HG02970 (cell line): ENCODE measurements around the gene EIF5.

Source experiments
- ATAC-seq: cut with Tn5 transposase; IDR thresholded peaks from one replicate; pipeline ENCODE4 v1.9.1; 2021; ENCODE audit warnings: mild to moderate bottlenecking, moderate library complexity, moderate number of reproducible peaks; ENCODE audit not compliant: unreplicated experiment, low FRiP score

The EIF5 gene

DNA sequence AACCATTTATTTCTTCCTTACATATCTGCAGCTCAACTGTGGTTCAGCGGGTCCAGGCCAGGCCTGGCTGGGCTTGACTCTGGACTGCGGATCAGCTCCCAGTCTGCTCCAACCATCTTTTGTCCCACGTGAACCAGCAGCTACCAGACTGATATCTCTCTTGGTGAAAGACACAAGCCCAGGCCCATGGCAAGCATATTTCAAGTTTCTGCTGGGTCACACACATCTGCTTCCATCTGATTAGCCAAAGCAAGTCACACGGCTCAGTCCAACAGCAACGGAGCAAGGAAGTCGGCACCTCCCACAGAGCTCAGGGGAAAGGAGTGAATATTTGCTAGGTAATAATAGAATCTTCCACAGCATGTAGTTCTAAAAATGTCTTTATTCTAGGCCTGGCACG, 26.5 kb downstream of the EIF5 start:
- ATAC-seq: no peak

DNA sequence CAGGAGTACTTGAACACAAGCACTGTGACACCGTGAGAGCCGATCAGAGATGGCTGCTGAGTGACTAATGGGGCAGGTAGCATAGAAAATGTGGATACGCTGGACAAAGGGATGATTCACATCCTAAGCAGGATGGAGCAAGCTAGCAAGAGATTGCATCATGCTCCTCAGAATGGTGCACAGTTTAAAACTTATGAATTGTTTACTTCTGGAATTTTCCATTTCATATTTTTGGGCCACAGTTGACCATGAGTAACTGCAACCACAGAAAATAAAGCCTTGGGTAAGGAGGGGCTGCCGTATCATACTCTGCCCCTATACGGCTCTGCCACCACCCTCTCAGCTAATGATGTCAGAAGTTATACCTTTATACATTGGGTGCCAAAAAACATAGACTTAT, 27.8 kb downstream of the EIF5 start:
- ATAC-seq: no peak

DNA sequence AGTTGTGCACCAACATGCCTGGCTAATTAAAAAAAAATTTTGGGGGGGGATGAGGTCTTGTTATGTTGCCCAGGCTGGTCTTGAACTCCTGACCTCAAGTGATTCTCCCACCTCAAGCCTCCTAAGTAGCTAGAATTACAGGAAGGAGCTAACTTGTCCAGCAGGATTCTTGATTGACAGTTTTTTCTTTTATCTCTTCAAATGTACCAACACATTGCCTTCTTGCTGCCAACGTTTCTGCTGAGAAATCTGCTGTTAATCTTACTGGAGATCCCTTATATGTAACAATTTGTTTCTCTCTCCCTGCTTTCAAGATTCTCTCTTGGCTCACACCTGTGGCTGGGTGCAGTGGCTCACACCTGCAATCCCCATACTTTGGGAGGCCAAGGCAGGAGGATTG, 28.7 kb downstream of the EIF5 start:
- ATAC-seq: no peak

DNA sequence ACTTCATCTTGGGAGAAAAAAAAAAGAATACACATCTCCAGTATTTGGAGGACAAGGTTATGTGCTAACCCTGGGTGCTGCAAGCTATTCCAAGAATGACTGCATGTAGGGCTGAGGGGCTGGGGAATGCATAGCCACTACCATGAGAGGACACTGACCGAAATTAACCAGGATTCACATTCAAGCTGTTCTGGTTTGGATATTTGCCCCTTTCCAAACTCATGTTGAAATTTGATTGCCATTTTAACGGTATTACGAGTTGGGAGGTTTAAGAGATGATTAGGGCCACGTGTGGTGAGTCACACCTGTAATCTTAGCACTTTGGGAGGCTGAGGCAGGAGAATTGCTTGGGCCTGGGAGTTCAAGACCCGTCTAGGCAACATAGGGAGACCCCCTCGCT, 32.7 kb downstream of the EIF5 start:
- ATAC-seq: no peak

DNA sequence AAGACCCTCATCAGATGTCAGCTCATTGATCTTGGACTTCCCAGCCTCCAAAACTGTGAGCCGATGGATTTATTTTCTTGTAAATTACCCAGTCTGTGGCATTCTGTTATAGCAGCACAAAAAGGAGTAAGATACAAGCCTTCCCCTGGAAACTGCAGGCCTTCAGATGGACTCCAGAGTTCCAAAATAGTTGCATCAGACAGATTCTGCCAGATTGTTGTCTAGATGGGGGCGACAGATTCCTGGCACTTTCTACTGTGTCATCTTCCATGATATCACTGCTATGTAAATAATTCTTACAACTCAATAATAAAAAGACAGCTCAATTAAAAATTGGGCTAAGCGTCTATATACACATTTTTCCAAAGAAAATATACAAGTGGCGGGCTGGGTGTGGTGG, 34.0 kb downstream of the EIF5 start:
- no peak for ATAC-seq

DNA sequence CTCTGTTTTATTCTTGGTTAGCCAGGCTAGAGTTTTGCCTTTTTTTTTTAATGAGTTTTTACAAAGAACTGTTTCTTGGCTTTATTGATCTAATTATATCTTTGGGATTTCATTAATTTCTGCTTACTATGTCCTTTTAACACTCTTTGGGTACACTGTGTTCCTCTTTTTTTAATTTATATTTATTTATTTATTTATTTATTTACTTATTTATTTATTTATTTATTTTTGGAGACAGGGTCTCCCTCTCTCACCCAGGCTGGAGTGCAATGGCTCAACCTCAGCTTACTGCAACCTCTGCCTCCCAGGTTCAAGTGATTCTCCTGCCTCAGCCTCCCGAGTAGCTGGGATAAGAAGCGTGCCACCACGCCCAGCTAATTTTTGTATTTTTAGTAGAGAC, 36.0 kb downstream of the EIF5 start:
- ATAC-seq: no peak

DNA sequence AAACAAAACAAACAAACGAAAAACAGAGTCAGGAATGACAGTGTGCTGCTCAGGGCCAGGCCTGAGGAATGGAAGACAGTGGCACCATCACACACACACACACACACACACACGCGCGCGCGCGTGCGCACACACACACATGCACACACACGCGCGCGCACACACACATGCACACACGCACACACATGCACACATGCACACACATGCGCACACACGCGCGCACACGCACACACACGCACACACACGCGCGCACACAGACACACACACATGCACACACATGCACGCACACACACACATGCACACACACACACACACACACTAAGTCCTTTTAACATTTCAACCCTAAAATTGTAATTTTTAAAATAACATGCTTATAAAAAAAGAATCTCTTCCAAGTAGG, 38.0 kb downstream of the EIF5 start:
- ATAC-seq: no peak

DNA sequence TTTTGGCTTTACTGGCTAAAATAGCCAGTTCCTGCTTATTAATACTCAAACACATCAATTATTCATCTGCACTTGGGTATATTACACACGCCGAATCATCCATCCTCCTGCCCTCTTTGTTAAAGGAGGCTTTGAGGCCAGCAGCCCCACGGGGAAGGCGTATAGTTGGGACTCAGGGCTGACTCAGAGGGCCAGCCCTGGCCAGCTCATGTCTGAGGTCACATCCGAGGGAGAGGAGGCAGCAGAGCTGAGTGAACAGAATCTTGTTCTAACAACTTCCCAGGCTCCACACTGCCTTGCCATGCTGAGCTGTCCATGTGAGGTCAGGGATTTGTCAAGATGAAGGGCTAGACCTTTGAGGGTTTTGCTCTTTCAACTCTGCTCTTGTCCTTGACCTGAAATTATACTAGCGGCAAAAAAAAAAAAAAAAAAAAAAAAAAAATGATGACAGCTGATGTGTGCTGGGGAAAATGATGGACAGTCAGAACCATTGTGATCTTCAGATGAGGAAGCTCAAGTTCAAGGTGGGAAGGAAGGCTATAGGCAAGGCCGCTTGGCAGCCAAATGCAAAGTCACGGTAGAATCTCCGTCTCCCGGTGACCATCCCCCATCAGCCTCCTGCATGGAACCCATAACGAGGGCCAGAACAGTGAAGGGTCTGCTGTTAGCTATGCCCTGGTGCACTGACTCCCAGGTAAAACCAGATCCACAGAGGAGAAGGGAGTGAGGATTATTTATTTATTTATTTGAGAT, 38.7 kb downstream of the EIF5 start:
- no peak for ATAC-seq

DNA sequence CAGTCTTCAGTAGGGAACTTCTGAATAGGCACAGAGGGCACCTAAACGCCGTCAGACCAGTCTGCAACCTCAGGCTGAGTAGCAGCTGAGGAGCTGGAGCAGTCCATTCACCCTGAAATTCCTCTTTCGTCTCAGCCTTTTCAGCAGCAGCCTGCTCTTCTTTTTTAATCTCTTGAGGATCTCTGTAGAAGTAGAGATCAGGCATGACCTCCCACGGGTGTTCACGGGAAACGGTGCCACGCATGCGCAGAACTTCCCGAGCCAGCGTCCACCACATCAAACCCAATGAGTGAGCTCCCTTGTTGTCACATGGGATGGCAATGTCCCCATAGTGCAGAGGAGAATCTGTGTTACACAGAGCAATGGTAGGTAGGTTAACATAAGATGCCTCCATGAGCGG, 40.1 kb downstream of the EIF5 start:
- no peak for ATAC-seq

DNA sequence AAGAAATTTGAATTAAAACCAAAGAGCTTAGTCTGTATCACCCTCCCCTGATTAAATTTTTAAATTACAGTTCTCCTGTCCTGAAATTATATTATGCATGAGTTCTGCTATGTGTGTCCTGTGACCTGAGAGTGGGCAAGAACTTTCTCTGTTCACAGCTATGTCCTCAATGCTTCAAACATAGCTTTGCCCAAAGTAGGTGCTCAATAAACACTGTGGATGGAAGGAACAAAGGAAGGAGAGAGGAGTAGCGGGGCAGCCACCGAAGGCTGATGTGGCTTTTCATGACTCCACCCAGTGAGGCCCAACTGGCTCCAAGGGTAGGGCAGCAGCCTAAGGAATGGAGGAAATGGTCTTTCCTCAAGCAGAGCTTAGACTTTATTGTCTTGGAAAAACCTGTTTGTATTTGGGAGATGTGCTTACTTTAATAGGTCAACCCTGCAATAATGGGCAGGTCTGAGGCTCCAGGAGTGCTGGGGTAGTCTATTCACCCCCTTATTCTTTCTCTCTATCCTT, 43.5 kb downstream of the EIF5 start:
- no peak for ATAC-seq

DNA sequence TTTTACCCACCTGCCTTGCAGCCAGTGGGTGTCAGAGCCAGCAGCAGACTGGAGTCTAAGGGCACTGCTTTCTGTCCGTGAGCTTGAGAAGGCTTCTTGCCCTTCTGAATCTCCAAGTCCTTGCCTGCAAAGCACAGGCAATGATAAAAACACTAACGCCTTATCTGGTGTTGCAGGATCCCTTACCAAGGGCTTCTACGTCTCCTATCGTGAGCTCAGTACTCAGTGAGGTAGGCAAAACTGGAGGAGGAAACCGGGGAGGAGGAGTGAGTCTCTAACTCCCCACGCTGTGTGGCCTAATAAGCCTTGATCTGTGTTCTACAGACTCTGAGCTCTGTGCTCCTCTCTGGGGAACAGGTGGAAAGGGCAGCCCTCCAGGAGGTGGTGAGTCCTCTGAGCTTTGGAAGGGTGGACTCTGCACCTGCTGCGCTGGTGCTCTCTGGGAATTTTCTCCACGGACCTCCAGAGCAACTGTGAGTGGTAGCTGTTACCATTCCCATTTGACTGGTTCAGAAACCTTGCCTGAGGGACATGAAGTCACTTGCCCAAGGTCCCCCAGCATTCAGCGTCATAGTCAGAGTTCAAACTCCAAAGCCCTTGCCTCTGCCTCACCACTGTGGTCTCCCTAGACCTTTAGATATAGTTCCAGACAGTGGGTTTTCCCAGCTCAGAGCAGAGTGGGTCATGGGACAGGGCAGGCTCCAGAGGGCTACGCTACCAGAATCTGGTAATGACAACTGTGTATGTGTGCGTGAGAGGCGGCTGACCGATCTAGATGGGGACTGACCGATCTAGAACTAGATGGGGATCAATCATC, 44.2 kb downstream of the EIF5 start:
- no peak for ATAC-seq

DNA sequence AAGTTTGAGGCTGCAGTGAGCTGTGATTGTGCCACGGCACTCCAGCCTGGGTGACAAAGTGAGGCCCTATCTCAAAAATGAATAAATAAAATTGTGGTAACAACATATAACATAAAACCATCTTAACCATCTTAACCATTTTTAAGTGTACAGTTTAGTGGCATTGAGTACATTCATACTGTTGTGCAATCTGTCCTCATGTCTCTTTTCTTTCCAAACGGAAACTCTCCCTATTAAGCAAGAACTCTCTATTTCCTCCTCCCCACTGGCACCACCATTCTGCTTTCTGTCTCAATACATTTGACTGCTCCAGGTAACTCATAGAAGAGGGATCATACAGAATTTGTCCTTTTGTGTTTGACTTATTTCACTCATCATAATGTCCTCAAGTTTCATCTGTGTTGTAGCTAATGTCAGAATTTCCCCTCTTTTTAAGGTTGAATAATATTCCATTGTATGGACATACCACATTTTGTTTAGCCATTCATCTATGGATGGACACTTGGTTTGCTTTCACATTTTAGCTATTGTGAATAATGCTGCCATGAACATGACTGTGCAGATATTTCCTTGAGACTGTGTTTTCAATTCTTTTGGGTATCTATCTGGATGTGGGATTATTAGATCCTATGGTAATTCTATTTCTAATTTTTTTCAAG, 46.8 kb downstream of the EIF5 start:
- ATAC-seq: no peak

DNA sequence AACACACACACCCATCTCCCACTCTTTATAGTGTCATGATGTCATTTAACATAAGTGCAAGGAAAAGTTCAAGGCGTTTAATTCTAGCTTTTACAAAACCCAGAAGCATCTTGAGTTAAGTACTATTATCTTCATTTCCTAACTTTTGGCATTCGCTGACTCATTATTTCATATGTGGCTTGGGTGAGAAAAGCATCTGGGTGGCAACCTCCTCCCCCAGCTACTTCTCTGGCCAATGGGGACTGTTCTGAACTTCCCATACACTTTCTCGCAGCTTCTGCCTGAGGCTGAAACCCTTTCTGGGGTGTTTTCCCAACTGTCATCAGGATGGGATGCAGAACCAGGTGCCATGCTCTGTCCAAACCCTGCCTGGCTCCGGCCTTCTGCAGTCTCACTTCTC, 48.3 kb downstream of the EIF5 start:
- ATAC-seq: no peak

DNA sequence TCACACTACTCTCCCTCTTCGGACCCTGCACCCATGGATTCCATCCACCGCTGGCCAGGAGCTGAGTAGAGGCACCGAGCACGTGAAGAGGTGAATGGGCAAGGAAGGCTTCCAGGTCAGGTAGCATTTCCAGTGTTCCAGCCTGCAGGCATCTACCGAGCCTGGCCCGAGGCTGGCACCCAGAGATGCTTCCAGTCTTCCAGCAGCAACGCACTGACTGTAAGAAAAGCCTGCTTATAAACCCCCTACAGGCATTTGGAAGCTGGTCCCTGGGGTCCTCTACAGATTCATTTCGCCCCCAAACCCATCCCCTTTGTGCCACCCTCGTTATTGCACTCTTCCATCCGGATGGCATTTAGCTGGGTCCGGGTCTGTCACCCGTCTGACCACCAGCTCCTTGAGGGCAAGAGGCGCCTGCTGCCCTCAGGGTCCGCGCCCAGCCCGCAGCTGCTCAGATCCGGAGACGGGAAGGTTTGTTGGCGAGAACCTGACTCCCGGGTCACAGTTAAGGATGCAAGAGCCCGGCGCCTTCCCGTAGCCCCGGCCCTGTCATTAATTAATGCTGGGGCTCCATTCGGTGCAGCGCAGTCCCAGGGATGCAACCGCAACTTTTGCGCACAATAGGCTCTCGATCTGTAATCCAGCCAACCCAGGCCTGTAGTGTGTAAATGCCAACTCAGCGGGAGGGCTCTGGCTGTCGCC, 50.6 kb downstream of the EIF5 start:
- peak; percentile 5 for ATAC-seq

DNA sequence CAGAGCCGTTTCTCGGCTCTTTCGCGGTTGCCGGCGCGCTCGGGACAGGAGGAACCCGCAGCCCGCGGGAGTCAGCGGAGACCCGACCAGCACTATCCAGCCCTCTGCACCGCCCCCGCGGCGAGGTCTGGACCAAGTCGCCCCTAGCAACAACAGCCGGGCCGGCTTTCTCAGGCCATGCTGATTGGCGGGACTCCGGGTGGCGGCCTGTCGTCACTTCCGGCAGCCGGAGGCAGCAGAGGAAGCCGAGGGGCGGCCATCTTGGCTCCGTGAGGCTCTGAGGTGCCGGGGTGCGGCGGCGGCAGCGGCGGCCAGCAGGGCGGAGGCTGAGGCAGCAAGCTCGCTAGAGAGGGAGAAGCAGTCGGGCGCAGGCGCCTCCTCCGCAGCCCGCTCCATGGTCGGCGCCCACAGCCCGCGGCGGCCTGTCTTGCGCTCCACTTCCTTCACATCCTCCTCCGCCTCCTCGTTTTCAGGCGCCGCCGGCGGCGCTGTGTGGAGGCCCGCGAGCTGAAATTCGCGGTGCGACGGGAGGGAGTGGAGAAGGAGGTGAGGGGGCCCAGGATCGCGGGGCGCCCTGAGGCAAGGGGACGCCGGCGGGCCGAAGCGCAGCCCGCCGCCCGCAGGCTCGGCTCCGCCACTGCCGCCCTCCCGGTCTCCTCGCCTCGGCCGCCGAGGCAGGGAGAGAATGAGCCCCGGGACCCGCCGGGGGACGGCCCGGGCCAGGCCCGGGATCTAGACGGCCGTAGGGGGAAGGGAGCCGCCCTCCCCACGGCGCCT, 51.3 kb downstream of the EIF5 start, which contains the start of gene MARK3:
TSS of gene MARK3 (plus strand) at position 264 of the 777 bp plus-strand sequence. CDS start 615 bp downstream, outside the sequence.
- ATAC-seq: peak; percentile 93

DNA sequence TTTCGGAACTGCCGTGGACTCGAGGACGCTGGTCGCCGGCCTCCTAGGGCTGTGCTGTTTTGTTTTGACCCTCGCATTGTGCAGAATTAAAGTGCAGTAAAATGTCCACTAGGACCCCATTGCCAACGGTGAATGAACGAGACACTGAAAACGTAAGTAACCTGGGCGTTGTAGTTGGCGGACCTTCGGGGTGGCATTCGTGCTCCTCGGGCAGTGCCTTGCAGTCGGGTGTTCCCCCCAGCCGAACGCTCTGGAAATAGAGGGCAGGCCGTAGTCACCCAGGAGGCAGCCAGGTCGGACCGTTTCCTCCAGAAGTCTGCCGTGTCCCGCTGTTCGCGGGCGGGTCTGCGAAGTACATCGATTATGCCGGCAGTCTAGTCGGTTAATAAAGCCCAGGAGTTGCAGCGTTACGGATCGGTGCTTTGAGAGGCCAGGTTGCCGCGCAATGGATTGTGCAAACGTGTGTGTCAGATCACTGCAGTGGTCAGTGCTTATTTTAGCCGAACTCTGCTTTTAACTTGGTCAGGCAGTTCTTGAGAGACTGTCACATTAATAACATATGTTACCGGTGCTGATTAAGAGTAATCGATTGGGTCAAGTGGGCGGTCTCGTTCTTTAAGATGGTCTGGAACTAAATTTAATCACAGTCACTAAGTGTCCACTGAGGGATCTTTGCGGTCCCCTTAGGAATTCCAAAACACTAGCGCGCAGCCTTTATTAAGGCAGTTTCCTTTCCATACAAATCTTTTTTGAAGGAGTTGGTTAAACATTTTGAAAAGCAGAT, 52.1 kb downstream of the EIF5 start:
- peak; percentile 1 for ATAC-seq

DNA sequence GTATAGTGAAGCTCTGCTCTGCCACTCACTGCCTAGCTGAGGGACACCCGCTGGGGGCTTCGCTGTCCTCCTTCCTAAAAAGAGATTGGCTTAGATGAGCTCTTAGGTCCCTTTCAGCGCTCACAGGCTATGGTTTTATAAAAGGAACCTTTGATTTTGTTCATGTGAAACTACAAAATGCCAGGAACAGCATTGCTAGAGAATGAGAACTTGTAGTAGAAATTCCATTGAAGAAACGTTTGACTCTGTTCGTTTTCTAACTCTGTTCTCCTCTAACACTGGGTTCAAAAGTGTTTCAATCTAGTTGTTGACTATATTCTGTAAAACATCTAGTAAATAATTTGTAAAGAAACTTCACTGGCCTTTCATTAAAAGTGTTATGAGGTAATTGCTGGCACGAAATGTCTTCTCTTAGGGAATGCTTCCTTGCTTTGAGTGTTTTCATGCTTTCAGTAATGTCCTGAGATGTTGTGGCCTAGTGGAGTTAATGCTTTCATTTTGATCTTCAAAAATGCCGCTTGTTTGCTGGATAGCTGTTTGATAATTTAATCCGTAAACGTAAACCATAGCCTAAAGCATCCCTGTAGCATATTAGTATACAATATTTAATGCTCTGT, 52.8 kb downstream of the EIF5 start:
- no peak for ATAC-seq

DNA sequence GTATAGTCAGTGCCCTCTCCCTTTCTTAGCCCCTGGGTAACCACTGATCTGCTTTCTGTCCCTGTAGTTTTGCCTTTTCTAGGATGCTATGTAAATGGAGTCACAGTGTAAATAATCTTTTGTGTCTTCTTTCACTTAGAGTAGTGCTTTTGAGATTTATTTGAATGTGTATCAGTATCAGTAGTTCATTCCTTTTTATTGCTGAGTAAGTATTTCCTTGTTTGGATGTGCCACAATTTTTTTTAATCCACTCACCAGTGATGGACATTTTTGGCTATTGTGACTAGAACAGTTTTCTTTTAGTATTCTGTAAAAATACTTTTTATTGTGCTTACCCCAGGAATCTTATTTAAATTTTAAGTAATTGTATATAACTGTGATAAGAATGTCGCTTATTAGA, 54.6 kb downstream of the EIF5 start:
- no peak for ATAC-seq

DNA sequence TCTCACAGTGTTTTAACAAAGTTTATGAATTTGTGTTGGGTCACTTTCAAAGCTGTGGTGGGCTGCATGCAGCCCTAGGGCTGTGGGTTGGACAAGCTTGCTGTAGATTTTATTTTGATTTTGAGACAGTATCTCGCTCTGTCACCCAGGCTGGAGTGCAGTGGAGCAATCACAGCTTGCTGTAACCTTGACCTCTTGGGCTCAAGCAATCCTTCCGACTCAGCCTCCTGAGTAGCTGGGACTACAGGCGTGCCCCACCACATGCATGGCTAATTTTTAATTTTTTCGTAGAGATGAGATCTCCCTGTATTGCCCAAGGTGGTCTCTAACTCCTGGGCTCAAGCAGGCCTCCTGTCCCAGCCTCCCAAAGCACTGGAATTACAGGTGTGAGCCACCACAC, 56.6 kb downstream of the EIF5 start:
- no peak for ATAC-seq
